ENCODE measurements around the gene CD93.

CD93 gene

DNA sequence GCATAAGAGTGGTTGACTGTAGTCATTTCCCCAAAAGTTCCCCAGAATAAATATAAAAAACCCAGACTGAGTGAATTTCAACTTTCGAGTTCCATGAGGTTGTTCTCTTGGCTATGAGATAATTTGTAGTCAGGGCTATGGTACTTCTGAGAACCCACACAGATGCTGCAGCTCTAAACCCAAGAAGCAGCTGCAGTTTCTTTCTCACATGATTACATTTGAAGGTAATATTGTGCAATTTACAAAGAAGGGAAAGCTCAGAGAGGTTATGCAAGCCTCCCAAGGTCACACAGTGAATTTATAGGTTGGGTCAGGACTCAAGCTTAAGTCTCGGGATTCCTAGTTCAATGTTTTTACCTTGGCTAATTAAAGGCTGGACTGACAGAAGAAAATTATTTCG lies 29.7 kb upstream of the CD93 start:
- peak; percentile 66 for DNase-seq (ENCODE audit: low read depth)
- H3K4me3 ChIP-seq (ENCODE audit: low read depth, low read length) = no peak overlapping the region
- TF ChIP-seq, protein P1, sequence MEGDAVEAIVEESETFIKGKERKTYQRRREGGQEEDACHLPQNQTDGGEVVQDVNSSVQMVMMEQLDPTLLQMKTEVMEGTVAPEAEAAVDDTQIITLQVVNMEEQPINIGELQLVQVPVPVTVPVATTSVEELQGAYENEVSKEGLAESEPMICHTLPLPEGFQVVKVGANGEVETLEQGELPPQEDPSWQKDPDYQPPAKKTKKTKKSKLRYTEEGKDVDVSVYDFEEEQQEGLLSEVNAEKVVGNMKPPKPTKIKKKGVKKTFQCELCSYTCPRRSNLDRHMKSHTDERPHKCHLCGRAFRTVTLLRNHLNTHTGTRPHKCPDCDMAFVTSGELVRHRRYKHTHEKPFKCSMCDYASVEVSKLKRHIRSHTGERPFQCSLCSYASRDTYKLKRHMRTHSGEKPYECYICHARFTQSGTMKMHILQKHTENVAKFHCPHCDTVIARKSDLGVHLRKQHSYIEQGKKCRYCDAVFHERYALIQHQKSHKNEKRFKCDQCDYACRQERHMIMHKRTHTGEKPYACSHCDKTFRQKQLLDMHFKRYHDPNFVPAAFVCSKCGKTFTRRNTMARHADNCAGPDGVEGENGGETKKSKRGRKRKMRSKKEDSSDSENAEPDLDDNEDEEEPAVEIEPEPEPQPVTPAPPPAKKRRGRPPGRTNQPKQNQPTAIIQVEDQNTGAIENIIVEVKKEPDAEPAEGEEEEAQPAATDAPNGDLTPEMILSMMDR (conservative IDR thresholded peaks at IDR 0.05; ENCODE audit: low read depth, low read length) = no peak

DNA sequence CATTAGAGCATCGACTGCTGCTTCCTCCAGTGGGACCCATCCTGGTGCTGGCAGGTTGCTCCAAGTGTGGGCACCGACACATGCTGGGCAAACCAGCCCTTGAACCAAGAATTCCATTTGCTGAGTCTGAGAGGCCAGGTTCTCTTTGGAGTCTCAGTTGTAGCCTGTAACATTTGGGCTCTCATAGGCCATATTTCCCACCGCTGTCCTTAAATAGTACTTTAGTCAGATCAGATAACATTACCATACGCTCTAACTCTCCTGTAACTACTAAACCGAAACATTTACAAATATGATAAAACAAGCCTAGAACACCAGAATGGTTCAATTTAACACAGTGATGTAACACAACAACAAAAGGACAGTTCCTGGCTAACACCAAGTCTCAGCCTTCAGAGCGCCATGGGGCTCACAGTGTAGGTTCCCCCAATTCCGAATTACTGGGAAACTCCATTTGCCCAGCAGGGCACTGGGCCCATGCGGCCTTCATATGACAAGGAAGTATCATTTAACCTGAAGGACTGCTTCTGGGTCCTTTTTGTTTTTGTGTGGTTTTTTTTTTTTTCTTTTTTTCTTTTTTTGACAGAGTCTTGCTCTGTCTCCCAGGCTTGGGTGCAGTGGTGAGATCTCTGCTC lies 28.4 kb upstream of the CD93 start:
- DNase-seq (ENCODE audit: low read depth) = no peak
- TF ChIP-seq, protein P1 (conservative IDR thresholded peaks at IDR 0.05; ENCODE audit: low read depth, low read length) = no peak
- H3K4me3 ChIP-seq (ENCODE audit: low read depth, low read length) = no peak overlapping the region

DNA sequence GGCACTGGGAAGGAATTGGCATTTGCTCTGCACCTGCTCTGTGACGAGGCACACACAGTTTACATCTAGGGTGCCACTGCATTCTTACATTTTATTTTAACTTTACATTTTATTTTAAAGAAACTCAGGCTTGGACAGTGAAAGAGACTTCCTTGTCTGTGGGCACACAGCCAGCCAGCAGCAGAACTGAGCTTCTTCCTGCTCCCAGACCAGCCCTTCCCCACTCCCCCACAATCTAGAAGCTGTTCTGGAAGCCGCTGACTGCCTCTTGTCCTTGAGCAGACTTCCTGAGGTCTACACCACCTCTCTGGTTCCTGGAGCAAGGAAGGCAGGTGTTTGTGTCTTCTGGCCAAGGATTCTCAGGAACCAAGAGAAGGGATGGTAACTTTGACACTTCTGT lies 27.9 kb upstream of the CD93 start:
- peak; percentile 33 for DNase-seq (ENCODE audit: low read depth)
- no peak overlapping the region for H3K4me3 ChIP-seq (ENCODE audit: low read depth, low read length)
- TF ChIP-seq, protein P1 (conservative IDR thresholded peaks at IDR 0.05; ENCODE audit: low read depth, low read length) = no peak

DNA sequence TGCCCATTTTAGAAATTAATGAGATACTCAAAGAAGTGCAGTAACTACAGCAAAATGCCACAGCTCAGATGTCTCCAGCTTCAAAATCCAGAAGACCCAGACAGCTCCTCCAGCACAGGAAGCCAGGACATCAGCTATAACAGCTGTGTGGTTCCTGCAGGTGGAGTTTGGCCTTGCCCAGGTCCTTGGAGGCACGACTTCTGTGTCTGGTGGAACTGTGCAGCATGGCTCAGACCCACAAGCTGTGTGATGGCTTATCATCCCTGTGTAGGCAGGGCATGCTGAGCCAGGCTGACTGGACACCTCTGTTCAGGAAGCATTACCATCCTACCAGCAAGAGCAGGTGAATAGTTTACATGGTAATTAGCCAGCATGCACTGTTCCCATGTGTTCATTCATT lies 26.5 kb upstream of the CD93 start:
- DNase-seq (ENCODE audit: low read depth) = no peak
- TF ChIP-seq, protein P1 (conservative IDR thresholded peaks at IDR 0.05; ENCODE audit: low read depth, low read length) = no peak
- no peak overlapping the region for H3K4me3 ChIP-seq (ENCODE audit: low read depth, low read length)

DNA sequence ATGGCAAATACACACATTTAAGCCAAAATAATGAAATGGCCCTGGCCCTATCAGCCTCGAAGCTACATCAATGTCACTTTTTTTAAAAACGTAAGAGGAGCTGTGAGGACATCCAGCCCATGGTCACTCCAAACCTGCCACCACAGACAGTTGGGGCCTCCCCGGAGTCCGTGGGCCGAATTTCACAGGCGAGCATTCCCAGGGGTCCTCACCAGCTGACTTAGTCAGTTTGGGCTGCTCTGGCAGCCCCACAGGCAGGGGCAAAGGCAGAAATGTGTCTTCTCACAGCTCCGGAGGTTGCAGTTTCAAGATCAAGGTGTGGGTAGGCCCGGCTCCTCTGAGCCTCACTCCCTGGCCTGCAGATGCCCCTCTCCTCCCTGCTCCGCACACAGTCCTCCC lies 25.8 kb upstream of the CD93 start:
- TF ChIP-seq, protein P1 (conservative IDR thresholded peaks at IDR 0.05; ENCODE audit: low read depth, low read length) = no peak
- H3K4me3 ChIP-seq (ENCODE audit: low read depth, low read length) = no peak overlapping the region
- no peak for DNase-seq (ENCODE audit: low read depth)

DNA sequence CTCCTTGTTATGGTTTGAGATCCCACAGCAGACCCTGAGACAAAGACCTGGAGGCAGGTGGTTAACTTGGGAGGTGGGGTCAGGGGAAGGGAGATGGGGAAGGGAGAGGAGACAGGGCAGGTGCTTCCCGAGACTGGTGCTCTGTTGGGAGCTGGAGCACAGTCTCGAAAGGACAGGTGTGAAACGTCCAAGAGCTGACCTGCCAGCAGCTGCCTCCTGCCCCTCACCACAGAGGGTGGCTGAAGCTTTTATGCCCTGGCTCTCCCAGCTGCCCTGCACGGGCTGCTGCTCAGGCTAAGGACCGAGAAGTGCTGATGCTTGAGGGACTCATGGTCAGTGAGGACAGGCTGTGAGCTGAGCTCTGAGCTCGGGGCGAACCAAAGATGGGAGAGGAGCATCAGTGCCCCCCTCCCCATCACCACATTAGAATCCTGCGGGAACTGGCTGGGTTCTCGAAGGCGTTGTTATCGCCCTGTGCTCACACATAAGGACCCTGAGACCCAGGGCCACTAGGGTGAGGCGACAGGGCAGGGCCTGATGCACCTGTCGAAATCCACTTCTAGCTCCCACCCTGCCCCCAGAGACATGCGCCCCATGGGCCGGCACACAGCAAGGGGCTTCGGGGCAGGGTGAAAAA lies 25.3 kb upstream of the CD93 start:
- no peak overlapping the region for H3K4me3 ChIP-seq (ENCODE audit: low read depth, low read length)
- no peak for DNase-seq (ENCODE audit: low read depth)
- TF ChIP-seq, protein P1 (conservative IDR thresholded peaks at IDR 0.05; ENCODE audit: low read depth, low read length) = no peak

DNA sequence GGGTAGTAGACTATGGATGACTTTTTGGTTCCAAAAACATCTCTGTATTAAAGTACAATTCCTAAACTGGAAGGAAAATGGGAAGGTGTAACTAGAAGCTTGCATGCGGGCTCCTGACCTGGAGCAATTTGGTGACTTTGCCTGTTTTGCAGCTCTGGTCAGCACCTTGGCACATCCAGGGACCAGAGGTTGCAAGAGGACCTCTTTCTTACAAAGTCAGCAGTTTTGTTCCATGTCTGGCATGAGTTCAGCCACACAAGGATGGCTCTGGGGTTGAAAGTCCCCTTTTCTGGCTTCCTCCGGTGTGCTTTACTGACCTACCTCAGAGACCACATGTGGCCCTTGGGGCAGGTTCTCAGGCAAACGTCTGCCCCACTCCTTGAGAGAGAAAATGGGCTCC lies 22.7 kb upstream of the CD93 start:
- no peak overlapping the region for H3K4me3 ChIP-seq (ENCODE audit: low read depth, low read length)
- no peak for DNase-seq (ENCODE audit: low read depth)
- TF ChIP-seq, protein P1 (conservative IDR thresholded peaks at IDR 0.05; ENCODE audit: low read depth, low read length) = no peak

All from choroid plexus epithelial cell (primary cell).